Nephron progenitor cell (in vitro differentiated cells): Measurements from ENCODE around the gene MDH1B.
"Not testable (repeated sequence)": the region's sequence is repeated elsewhere in the genome, so short reads cannot be mapped to it uniquely, and the experiment has no call there.

ENCODE experiments used
- DNase-seq: peaks from one replicate; pipeline ENCODE4 v3.0.0; 2021
- H3K27ac Mint-ChIP-seq: 2 replicates; pipeline ENCODE4 v1.8.0; 2021; ENCODE audit warnings: mild to moderate bottlenecking, moderate library complexity, mixed read lengths
- H3K27me3 Mint-ChIP-seq: 2 replicates; pipeline ENCODE4 v1.8.0; 2021; ENCODE audit warnings: mild to moderate bottlenecking, low read depth, mixed read lengths; ENCODE audit not compliant: poor library complexity
- H3K36me3 Mint-ChIP-seq: 2 replicates; pipeline ENCODE4 v1.8.0; 2021; ENCODE audit warnings: low read depth, mixed read lengths
- H3K4me1 Mint-ChIP-seq: 2 replicates; pipeline ENCODE4 v1.8.0; 2021; ENCODE audit warnings: mixed read lengths
- H3K4me3 Mint-ChIP-seq: 2 replicates; pipeline ENCODE4 v1.8.0; 2021; ENCODE audit warnings: mild to moderate bottlenecking, moderate library complexity, mixed read lengths
- H3K9me3 Mint-ChIP-seq: 2 replicates; pipeline ENCODE4 v1.8.0; 2021; ENCODE audit warnings: mild to moderate bottlenecking, moderate library complexity, mixed read lengths
- CTCF ChIP-seq: fragments of 200-600 bp; sonication (generic); IDR thresholded peaks from 2 replicates; pipeline ENCODE4 v1.5.0; 2021; ENCODE audit warnings: antibody characterized with exemption

MDH1B gene

DNA sequence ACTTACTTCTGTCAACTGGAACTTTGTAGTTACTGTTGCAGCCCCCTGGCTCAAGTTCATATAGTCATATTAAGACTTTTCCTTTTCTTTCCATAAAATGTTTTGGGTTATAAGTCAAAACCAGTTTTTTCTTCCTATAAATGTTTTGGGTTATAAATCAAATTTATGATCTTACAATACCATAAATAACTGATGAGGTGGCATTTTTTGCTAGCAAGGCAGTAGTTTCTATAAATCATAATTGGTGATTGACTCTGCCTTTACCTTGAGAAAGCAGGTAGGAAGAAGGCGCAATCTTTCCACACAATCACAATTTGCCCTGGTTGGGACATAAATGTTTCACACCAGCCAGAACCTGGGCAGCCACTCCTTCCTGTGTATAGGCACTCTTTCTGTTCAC is 41.8 kb downstream of the MDH1B start:
- Mint-ChIP-seq H3K4me1 (no peaks in the 10 kb centered on the region), H3K9me3 (peaks cover 9% of the 10 kb centered on the region), H3K27me3 (peaks cover 6% of the 10 kb centered on the region), H3K27ac (no peak overlapping the region), H3K4me3 (no peak overlapping the region), H3K36me3 (no peaks in the 10 kb centered on the region)
- TF ChIP-seq CTCF, result no peak
- no peak for DNase-seq

DNA sequence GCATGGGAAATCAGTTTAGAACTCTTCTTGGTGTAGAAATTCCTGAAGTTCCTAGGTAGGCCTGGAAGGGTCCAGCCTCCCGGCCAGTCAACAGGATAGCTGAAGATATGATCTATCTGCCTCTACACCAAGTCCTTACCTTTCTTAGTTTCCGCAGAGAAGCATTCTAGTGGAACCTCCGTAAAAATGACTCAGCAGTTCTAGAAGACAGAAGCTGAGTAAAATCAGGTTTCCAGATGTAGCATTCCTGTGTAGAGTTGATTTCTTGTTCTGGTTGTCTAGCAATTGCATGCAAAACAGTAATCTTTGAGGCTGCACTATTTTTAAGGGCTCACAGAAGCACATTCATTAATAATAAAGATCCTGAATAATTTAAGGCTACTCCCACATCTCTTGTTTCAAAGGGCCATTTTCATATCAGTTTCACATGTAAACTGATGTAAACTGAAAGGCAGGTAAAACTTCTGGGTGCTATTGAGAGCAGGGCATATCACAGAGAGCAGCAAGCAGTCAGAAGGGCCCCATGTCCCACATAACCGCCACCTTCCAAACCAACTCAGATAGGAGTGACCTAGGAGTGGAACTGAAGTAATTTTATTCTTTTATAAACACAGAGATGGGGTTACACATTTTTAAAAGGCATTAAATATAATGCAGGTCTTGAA is 43.7 kb downstream of the MDH1B start:
- Mint-ChIP-seq H3K36me3 (no peaks in the 10 kb centered on the region), H3K4me1 (no peaks in the 10 kb centered on the region), H3K9me3 (peaks cover 9% of the 10 kb centered on the region), H3K27ac (no peak overlapping the region), H3K27me3 (no peaks in the 10 kb centered on the region), H3K4me3 (no peak overlapping the region)
- no peak for TF ChIP-seq CTCF
- DNase-seq, result no peak

GRCh38 chr2:206718296-206718695 is 46.8 kb downstream of the MDH1B start, which contains the start of gene DYTN:
TSS of gene DYTN (minus strand) at chr2:206718396. CDS start at chr2:206718279, 117 bp downstream.
- peaks cover 9% of the 10 kb centered on the region for H3K9me3 Mint-ChIP-seq
- no peak for TF ChIP-seq CTCF
- no peak for DNase-seq
- H3K4me3 Mint-ChIP-seq, result no peak within 1 kb of the TSS
- H3K27ac Mint-ChIP-seq, result no peak within 1 kb of the TSS
- no peaks in the 10 kb centered on the region for H3K36me3 Mint-ChIP-seq
- no peaks in the 10 kb centered on the region for H3K4me1 Mint-ChIP-seq
- H3K27me3 Mint-ChIP-seq, result peaks cover 6% of the 10 kb centered on the region

DNA sequence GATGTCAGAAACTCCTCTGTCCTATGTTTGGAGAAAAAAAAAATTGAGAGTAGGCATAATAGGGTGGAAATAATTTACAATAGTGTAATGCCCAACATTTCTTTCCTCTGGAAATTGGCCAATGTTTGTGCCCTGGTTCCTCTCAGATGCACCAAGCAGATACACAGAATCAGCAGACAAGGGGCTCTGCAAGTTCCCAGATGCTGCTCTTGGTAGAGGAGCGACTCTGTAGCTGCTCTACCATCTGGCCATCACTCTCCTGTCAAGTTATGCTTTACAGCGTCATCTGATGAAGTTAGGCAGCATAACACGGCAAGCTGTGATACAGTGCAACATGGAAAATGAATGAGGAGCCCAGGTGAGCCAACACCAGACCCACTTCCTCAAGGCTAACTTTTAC is 48.5 kb downstream of the MDH1B start:
- DNase-seq, result no peak
- H3K4me1 Mint-ChIP-seq, result no peaks in the 10 kb centered on the region
- TF ChIP-seq CTCF, result no peak
- H3K9me3 Mint-ChIP-seq, result peaks cover 4% of the 10 kb centered on the region
- H3K27me3 Mint-ChIP-seq, result peaks cover 6% of the 10 kb centered on the region
- no peak overlapping the region for H3K4me3 Mint-ChIP-seq
- H3K27ac Mint-ChIP-seq, result no peak overlapping the region
- no peaks in the 10 kb centered on the region for H3K36me3 Mint-ChIP-seq

DNA sequence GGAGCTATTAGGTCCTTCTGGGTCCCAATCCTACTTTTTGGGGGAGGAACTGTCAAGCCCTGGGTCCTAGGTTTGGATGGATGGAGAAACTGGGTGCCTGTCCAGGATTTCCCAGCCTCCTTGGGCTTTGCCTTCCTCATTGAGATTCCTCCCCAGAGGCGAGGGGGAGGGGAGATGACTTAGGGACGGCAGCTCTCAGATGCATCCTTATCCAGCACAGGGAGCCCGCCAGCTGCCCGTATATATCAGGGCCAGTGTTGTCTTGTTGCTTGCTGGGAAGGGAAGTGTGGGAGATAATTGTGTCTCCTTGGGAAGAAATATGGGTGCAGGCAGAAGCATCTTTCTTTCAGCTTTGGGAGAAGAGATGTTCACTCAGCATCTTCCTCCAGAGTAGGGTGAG is 49.9 kb downstream of the MDH1B start:
- not testable (repeated sequence) for H3K9me3 Mint-ChIP-seq, H3K27ac Mint-ChIP-seq, H3K4me3 Mint-ChIP-seq, H3K27me3 Mint-ChIP-seq, H3K4me1 Mint-ChIP-seq, DNase-seq, H3K36me3 Mint-ChIP-seq

DNA sequence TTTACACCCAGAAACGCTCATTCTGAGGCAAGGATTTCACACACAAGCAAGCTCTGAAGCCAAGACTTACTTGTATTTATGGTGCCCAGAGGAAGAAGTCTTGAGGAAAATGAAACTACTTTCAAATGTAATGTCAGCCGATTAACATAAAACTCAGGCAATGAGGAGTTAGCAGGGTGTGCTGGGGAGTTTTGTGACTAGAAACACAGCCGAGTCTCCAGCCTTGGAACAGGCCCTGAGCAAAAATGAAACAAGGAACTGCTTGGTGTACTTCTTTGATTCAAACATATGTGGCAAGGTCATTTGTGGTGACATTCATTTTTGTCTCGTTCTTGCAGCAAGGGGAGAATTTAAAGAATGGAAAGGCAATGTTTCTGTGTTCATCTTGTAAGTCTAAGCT is 51.4 kb downstream of the MDH1B start:
- Mint-ChIP-seq H3K27ac (no peak overlapping the region), H3K9me3 (no peaks in the 10 kb centered on the region), H3K4me1 (no peaks in the 10 kb centered on the region), H3K4me3 (no peak overlapping the region), H3K27me3 (peaks cover 6% of the 10 kb centered on the region), H3K36me3 (no peaks in the 10 kb centered on the region)
- TF ChIP-seq CTCF, result no peak
- DNase-seq, result no peak
